ENCODE data around the gene INIP.

Gene INIP

GRCh38 chr9:112640311-112640710, 77.6 kb downstream of the INIP start:
- TF ChIP-seq CTCF (IDR thresholded peaks at IDR 0.05; ENCODE audit: low read depth, low read length, missing control alignments) = no peak
- no peak overlapping the region for H3K4me3 ChIP-seq (ENCODE audit: low read depth, low read length)
- DNase-seq (ENCODE audit: low read depth) = no peak
